UCSD-AML1 (cell line): ENCODE data around the gene SNX27.

Experiments used
- DNase-seq: peaks from one replicate; lab custom pipeline; 2025; ENCODE audit not compliant: unreplicated experiment; lab: John Stamatoyannopoulos, UW

The SNX27 gene

GRCh38 chr1:151703813-151704212 is 92.0 kb downstream of the SNX27 start:
- DNase-seq, result no peak

GRCh38 chr1:151704246-151704645 is 92.4 kb downstream of the SNX27 start:
- no peak for DNase-seq

- no peak for DNase-seq
Observed at GRCh38 chr1:151705146-151705545, 93.3 kb downstream of the SNX27 start.

GRCh38 chr1:151705753-151706463 is 94.1 kb downstream of the SNX27 start:
- no peak for DNase-seq

DNA sequence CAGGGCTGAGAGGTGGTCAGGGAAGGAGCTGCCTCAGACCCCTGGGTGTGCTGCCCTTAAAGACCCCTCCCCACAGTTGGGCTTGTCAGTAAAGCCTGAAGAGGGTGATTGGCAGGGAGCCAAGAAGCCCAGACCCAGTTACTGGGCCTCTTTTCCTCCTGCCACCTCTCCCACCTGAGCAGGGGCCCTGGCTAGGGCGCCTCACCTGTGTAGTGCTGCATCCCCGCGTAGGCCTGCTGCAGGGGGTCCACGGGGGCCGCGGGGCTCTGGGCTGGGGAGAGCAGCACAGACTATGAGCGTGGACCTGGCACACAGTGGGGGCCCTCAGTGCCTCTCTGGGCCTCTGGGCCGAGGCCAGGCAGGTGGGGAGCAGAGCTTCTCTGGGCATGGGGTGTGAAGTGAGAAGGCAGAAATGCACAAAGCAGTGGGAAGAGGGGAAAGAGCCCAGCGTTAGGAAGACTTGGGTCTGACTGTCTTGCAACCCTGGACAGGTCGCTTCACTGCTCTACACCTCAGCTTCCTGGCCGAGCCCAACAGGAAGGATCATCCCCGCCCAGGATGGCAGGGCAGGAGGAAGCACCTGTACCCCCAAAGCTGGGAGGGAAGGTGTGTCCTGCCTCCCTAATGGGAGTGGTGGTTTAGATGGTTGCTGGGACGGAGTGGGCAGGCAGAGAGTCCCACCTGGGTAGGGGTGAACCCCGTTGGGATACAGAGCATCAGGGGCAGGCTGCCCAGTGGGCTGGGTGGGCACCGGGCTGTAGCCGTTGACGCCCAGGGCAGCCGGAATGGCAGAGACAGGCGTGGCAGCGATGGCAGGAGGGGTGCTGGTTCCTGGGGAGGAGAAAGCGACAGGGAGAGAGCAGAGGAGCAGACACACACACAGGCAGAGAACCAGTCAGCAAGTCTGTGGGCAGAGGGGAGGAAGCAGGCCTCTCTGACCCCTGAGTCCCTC is 94.9 kb downstream of the SNX27 start:
- no peak for DNase-seq

DNA sequence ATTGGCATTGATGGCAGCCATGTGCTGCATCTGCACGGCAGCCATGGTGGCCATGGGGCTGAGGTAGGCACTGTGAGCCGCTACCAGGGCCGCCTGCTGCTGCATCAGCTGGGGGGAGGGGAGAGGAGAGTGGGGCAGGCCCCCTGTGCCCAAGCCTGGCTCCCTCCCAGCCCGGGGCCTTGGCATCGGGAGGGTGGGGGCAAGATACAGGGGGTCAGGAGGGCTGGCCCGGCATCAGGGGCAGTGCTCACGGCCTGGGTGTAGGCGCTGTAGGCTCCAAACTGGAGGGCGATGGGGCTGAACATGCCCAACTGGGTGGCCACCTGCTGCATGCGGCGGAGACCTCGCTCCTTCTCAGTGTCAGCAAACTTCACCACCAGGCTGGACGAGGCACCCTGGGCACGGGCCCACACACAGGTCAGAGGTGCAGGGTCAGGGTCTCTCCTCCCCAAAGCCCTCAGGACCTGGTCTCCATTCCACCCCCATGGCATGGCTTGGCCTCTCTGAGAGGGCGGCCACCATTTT is 95.8 kb downstream of the SNX27 start:
- DNase-seq, result no peak

DNA sequence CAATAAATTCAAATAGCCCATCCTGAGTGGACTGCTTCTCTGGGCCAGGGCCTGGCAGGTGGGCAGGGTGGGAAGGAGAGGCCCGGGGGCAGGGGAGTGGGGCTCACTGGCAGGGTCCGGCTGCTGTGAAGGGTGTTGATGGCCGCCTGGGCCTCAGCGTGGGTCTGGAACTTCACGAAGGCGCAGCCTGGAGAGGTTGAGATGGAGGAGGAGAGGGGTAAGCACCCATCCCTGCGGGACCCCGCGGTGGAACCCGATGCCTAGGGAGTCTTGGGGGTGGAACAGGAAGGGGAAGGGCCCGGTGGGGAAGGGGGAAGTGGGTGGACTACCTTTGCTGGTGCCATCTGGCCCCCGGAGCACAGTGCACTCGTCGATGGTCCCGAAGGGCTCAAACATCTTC is 97.0 kb downstream of the SNX27 start:
- no peak for DNase-seq

- DNase-seq, result no peak
Observed at GRCh38 chr1:151710187-151710840, 98.5 kb downstream of the SNX27 start.

GRCh38 chr1:151711044-151711800 is 99.4 kb downstream of the SNX27 start:
- DNase-seq, result no peak

GRCh38 chr1:151711951-151712350 is 100.1 kb downstream of the SNX27 start:
- DNase-seq, result no peak

- DNase-seq, result no peak
Observed at GRCh38 chr1:151713044-151713443, 101.2 kb downstream of the SNX27 start.

GRCh38 chr1:151713874-151714273 is 102.0 kb downstream of the SNX27 start:
- DNase-seq, result no peak

GRCh38 chr1:151714820-151715725 is 103.2 kb downstream of the SNX27 start:
- no peak for DNase-seq

GRCh38 chr1:151715726-151716404 is 104.0 kb downstream of the SNX27 start:
- DNase-seq, result no peak

DNA sequence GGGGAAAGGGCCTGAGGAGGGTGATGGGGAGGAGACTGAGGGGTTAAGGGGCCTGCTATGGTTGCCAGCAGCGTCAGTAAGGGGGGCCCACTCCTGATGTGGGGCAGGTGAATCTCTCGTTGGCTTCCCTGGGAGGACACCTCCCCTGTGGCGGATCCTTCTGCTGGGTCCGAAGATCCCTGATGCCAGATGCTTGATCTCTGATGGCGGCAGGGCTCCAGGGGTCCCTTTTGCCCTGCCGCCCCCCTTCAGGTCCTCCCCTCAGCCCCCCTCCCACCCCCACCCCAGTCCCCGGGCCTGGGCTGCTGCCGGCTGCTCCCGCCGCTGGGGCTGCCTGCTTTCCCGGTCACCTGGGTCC is 104.5 kb downstream of the SNX27 start:
- no peak for DNase-seq

DNA sequence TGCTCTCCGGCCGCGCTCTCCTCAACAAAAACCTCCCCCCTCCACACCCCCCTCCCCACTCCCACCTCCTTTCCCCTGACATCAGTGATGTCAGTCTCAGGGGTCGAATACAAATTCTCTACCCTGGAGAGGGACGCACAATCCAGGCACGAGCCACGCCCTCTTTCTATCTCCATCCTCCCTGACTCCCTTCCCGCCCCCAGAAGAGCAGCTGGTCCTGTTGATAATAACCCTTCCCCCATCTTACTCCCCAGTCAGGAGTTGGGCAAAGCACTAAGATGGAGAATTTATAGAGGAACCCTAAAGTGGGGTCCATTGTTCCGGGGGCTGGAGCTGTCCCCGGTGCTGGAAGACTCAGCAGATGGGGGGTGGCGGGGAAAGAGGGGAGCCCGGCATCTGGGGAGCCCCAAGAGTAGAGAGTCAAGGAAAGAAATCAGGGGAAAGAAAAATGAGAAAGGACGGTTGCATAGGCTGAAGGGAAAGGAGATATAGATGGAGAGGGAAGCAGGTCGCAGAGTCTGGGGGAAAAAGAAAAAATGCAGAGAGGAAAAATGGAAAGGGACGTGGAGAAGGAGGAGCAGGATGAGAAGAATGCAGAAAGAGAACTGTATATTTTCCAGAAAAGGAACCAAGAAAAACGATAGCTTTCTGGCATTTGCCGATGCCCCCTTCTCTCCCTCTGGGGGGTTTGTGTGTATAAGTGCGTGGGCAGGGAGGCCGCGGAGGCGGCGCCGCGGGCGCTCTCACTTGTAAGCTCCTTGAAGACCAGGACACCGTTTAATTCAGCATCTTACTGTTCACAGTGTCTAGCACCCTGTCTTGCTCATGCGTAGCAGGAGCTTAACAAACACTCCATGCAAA is 105.2 kb downstream of the SNX27 start, which contains the start of gene CELF3:
TSS of gene CELF3 (minus strand) at position 33 of the 861 bp plus-strand sequence. CDS start 783 bp downstream, outside the sequence.
- DNase-seq, result no peak

- DNase-seq, result no peak
Observed at GRCh38 chr1:151718011-151718431, 106.2 kb downstream of the SNX27 start.

- DNase-seq, result no peak
Observed at GRCh38 chr1:151718666-151719065, 106.8 kb downstream of the SNX27 start.
